HEK293 (cell line): ENCODE data around the gene CMTM8.

Experiments
- GFI1B ChIP-seq: fragments of 450-650 bp; formaldehyde crosslinking; IDR thresholded peaks from 2 replicates; pipeline ENCODE4 v1.5.1; 2016; ENCODE audit warnings: missing biosample characterization, missing genetic modification characterization
- RBAK ChIP-seq: fragments of 450-650 bp; formaldehyde crosslinking; IDR thresholded peaks from 2 replicates; pipeline ENCODE4 v1.5.1; 2016; ENCODE audit warnings: missing biosample characterization, missing genetic modification characterization
- SP7 ChIP-seq: fragments of 450-650 bp; formaldehyde crosslinking; IDR thresholded peaks from 2 replicates; pipeline ENCODE4 v1.5.1; 2016; ENCODE audit warnings: missing biosample characterization, missing genetic modification characterization
- ZFP3 ChIP-seq: fragments of 450-650 bp; formaldehyde crosslinking; IDR thresholded peaks from 2 replicates; pipeline ENCODE4 v1.5.1; 2016; ENCODE audit warnings: low read depth, missing biosample characterization, missing genetic modification characterization
- ZNF155 ChIP-seq: fragments of 450-650 bp; formaldehyde crosslinking; IDR thresholded peaks from 2 replicates; pipeline ENCODE4 v1.5.1; 2016; ENCODE audit warnings: missing biosample characterization, missing genetic modification characterization
- ZNF169 ChIP-seq: fragments of 450-650 bp; formaldehyde crosslinking; IDR thresholded peaks from 2 replicates; pipeline ENCODE4 v1.5.1; 2016; ENCODE audit warnings: missing biosample characterization, missing genetic modification characterization
- TF ChIP-seq, protein P1 (sequence below): fragments of 450-650 bp; formaldehyde crosslinking; IDR thresholded peaks from 2 replicates; pipeline ENCODE4 v1.5.1; 2016; ENCODE audit warnings: missing biosample characterization, missing genetic modification characterization
- TF ChIP-seq, protein P2 (sequence below): sonication (generic); formaldehyde crosslinking; IDR thresholded peaks from 2 replicates; pipeline ENCODE4 v1.8.1; 2022; ENCODE audit warnings: mild to moderate bottlenecking, moderate library complexity, missing genetic modification reagents
- TF ChIP-seq, protein P3 (sequence below): fragments of 450-650 bp; formaldehyde crosslinking; IDR thresholded peaks from 2 replicates; pipeline ENCODE4 v1.5.1; 2016; ENCODE audit warnings: missing biosample characterization, missing genetic modification characterization, low read depth
- TF ChIP-seq, protein P4 (sequence below): fragments of 450-650 bp; formaldehyde crosslinking; conservative IDR thresholded peaks from 2 replicates; pipeline ENCODE4 v1.5.1; 2016; ENCODE audit warnings: low read depth, missing biosample characterization, missing genetic modification characterization
- TF ChIP-seq, protein P5 (sequence below): fragments of 450-650 bp; formaldehyde crosslinking; IDR thresholded peaks from 2 replicates; pipeline ENCODE4 v1.5.1; 2016; ENCODE audit warnings: missing biosample characterization, missing genetic modification characterization

DNA sequence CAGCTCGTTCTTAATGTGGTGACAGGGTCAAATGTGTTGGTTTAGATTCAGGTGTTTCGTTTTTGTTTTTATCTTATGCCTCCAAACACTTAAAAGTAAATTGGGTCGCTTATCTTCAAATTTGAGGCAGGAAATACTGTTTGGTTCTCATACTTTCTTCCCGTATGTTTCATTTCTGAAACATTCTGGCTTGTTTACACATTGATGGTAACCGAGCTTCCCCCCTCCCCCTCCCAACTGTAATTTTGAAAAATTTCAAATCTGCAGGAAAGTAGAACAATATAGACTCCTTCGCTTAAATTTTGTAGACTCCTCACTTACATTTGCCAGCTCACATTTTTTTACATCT is 64.9 kb downstream of the CMTM8 start:
- TF ChIP-seq GFI1B (tag by site-specific recombination) (no peak), ZFP3 (tag by site-specific recombination) (no peak), SP7 (tag by site-specific recombination) (no peak), RBAK (tag by site-specific recombination) (no peak), ZNF169 (tag by site-specific recombination) (no peak), ZNF155 (tag by site-specific recombination) (no peak)
- TF ChIP-seq, protein P1, sequence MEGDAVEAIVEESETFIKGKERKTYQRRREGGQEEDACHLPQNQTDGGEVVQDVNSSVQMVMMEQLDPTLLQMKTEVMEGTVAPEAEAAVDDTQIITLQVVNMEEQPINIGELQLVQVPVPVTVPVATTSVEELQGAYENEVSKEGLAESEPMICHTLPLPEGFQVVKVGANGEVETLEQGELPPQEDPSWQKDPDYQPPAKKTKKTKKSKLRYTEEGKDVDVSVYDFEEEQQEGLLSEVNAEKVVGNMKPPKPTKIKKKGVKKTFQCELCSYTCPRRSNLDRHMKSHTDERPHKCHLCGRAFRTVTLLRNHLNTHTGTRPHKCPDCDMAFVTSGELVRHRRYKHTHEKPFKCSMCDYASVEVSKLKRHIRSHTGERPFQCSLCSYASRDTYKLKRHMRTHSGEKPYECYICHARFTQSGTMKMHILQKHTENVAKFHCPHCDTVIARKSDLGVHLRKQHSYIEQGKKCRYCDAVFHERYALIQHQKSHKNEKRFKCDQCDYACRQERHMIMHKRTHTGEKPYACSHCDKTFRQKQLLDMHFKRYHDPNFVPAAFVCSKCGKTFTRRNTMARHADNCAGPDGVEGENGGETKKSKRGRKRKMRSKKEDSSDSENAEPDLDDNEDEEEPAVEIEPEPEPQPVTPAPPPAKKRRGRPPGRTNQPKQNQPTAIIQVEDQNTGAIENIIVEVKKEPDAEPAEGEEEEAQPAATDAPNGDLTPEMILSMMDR = no peak
- TF ChIP-seq, protein P2, sequence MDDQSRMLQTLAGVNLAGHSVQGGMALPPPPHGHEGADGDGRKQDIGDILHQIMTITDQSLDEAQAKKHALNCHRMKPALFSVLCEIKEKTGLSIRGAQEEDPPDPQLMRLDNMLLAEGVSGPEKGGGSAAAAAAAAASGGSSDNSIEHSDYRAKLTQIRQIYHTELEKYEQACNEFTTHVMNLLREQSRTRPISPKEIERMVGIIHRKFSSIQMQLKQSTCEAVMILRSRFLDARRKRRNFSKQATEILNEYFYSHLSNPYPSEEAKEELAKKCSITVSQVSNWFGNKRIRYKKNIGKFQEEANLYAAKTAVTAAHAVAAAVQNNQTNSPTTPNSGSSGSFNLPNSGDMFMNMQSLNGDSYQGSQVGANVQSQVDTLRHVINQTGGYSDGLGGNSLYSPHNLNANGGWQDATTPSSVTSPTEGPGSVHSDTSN (CRISPR knock-in tag) = no peak
- TF ChIP-seq, protein P3, sequence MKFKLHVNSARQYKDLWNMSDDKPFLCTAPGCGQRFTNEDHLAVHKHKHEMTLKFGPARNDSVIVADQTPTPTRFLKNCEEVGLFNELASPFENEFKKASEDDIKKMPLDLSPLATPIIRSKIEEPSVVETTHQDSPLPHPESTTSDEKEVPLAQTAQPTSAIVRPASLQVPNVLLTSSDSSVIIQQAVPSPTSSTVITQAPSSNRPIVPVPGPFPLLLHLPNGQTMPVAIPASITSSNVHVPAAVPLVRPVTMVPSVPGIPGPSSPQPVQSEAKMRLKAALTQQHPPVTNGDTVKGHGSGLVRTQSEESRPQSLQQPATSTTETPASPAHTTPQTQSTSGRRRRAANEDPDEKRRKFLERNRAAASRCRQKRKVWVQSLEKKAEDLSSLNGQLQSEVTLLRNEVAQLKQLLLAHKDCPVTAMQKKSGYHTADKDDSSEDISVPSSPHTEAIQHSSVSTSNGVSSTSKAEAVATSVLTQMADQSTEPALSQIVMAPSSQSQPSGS (tag by site-specific recombination) = no peak
- TF ChIP-seq, protein P4, sequence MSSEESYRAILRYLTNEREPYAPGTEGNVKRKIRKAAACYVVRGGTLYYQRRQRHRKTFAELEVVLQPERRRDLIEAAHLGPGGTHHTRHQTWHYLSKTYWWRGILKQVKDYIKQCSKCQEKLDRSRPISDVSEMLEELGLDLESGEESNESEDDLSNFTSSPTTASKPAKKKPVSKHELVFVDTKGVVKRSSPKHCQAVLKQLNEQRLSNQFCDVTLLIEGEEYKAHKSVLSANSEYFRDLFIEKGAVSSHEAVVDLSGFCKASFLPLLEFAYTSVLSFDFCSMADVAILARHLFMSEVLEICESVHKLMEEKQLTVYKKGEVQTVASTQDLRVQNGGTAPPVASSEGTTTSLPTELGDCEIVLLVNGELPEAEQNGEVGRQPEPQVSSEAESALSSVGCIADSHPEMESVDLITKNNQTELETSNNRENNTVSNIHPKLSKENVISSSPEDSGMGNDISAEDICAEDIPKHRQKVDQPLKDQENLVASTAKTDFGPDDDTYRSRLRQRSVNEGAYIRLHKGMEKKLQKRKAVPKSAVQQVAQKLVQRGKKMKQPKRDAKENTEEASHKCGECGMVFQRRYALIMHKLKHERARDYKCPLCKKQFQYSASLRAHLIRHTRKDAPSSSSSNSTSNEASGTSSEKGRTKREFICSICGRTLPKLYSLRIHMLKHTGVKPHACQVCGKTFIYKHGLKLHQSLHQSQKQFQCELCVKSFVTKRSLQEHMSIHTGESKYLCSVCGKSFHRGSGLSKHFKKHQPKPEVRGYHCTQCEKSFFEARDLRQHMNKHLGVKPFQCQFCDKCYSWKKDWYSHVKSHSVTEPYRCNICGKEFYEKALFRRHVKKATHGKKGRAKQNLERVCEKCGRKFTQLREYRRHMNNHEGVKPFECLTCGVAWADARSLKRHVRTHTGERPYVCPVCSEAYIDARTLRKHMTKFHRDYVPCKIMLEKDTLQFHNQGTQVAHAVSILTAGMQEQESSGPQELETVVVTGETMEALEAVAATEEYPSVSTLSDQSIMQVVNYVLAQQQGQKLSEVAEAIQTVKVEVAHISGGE = no peak
- TF ChIP-seq, protein P5, sequence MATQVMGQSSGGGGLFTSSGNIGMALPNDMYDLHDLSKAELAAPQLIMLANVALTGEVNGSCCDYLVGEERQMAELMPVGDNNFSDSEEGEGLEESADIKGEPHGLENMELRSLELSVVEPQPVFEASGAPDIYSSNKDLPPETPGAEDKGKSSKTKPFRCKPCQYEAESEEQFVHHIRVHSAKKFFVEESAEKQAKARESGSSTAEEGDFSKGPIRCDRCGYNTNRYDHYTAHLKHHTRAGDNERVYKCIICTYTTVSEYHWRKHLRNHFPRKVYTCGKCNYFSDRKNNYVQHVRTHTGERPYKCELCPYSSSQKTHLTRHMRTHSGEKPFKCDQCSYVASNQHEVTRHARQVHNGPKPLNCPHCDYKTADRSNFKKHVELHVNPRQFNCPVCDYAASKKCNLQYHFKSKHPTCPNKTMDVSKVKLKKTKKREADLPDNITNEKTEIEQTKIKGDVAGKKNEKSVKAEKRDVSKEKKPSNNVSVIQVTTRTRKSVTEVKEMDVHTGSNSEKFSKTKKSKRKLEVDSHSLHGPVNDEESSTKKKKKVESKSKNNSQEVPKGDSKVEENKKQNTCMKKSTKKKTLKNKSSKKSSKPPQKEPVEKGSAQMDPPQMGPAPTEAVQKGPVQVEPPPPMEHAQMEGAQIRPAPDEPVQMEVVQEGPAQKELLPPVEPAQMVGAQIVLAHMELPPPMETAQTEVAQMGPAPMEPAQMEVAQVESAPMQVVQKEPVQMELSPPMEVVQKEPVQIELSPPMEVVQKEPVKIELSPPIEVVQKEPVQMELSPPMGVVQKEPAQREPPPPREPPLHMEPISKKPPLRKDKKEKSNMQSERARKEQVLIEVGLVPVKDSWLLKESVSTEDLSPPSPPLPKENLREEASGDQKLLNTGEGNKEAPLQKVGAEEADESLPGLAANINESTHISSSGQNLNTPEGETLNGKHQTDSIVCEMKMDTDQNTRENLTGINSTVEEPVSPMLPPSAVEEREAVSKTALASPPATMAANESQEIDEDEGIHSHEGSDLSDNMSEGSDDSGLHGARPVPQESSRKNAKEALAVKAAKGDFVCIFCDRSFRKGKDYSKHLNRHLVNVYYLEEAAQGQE (tag by site-specific recombination) = no peak
